Keratinocyte (primary cell): Measurements from ENCODE around the gene DSCAML1. TPM values are rescaled to one million over a fixed set of nuclear protein-coding genes. Genes with fewer than 3 reads are reported as not detected.

ENCODE experiments used
- DNase-seq: peaks from one replicate; pipeline ENCODE4 v3.0.0-alpha.2; 2011; ENCODE audit warnings: low read depth, missing footprints, low spot score
- FAIRE-seq: peaks from 2 replicates; lab custom pipeline; 2011; peaks lifted over from hg19 to GRCh38; lab: Jason Lieb, UNC
- H2AFZ ChIP-seq: 2 replicates; pipeline ENCODE4 v1.6.0; 2012; ENCODE audit warnings: low read length, control low read depth, inconsistent platforms; ENCODE audit not compliant: control insufficient read depth
- H3K27ac ChIP-seq: 2 replicates; pipeline ENCODE4 v1.5.1; 2011; ENCODE audit warnings: low read length; ENCODE audit not compliant: control insufficient read depth, insufficient read depth
- H3K27me3 ChIP-seq: 3 replicates; pipeline ENCODE4 v1.6.0; 2011; ENCODE audit warnings: low read length; ENCODE audit not compliant: control insufficient read depth, insufficient read depth; ENCODE audit errors: extremely low read depth
- H3K36me3 ChIP-seq, 2 experiments: 2 replicates in 1 of 2; 3 replicates in 1 of 2; pipeline ENCODE4 v1.5.1; 2011; ENCODE audit warnings: low read length in 2 of 2, mild to moderate bottlenecking in 1 of 2; ENCODE audit not compliant: control insufficient read depth in 2 of 2, insufficient read depth in 2 of 2; ENCODE audit errors: extremely low read depth in 1 of 2
- H3K4me1 ChIP-seq: 3 replicates; pipeline ENCODE4 v1.5.1; 2011; ENCODE audit warnings: low read length; ENCODE audit not compliant: control insufficient read depth, insufficient read depth; ENCODE audit errors: extremely low read depth
- H3K4me2 ChIP-seq: 3 replicates; pipeline ENCODE4 v1.6.0; 2011; ENCODE audit warnings: low read depth, low read length; ENCODE audit not compliant: control insufficient read depth, insufficient read depth; ENCODE audit errors: extremely low read depth
- H3K4me3 ChIP-seq, 3 experiments: fragments of 200-600 bp in 1 of 3; sonication (generic) in 1 of 3; 2 replicates in 2 of 3; 3 replicates in 1 of 3; pipeline ENCODE4 v1.5.1; 2011 to 2016; ENCODE audit warnings: low read length in 3 of 3, mild to moderate bottlenecking in 3 of 3, control low read depth in 2 of 3, inconsistent platforms in 1 of 3, low read depth in 1 of 3, mixed read lengths in 1 of 3, mixed run types in 1 of 3, moderate library complexity in 1 of 3; ENCODE audit not compliant: control insufficient read depth in 2 of 3, insufficient read depth in 2 of 3; ENCODE audit errors: extremely low read depth in 1 of 3
- H3K79me2 ChIP-seq: 2 replicates; pipeline ENCODE4 v1.6.0; 2012; ENCODE audit warnings: low read length; ENCODE audit not compliant: control insufficient read depth, insufficient read depth
- H3K9ac ChIP-seq: 3 replicates; pipeline ENCODE4 v1.6.0; 2011; ENCODE audit warnings: low read length; ENCODE audit not compliant: control insufficient read depth, insufficient read depth; ENCODE audit errors: extremely low read depth
- H3K9me1 ChIP-seq: 3 replicates; pipeline ENCODE4 v1.6.0; 2011; ENCODE audit warnings: low read length; ENCODE audit not compliant: control insufficient read depth, insufficient read depth; ENCODE audit errors: extremely low read depth
- H3K9me3 ChIP-seq: 2 replicates; pipeline ENCODE4 v1.5.1; 2012; ENCODE audit warnings: low read depth, low read length; ENCODE audit not compliant: control insufficient read depth
- H4K20me1 ChIP-seq: 3 replicates; pipeline ENCODE4 v1.6.0; 2011; ENCODE audit warnings: low read length; ENCODE audit not compliant: control insufficient read depth, insufficient read depth; ENCODE audit errors: extremely low read depth
- CTCF ChIP-seq, 3 experiments: IDR thresholded peaks in 1 of 3; conservative IDR thresholded peaks in 1 of 3; optimal IDR thresholded peaks in 1 of 3; 2 replicates in 2 of 3; 3 replicates in 1 of 3; pipeline versions ENCODE3 to v1.5.1; 2011; ENCODE audit warnings: low read length in 3 of 3, mild to moderate bottlenecking in 3 of 3, moderate library complexity in 2 of 3, control low read depth in 1 of 3, inconsistent platforms in 1 of 3; ENCODE audit not compliant: insufficient read depth in 2 of 3; ENCODE audit errors: extremely low read depth in 1 of 3
- EZH2 ChIP-seq: IDR thresholded peaks from one replicate; pipeline ENCODE4 v1.6.1; 2012; ENCODE audit warnings: inconsistent platforms, mild to moderate bottlenecking, low read length, moderate library complexity
- dilution Hi-C: fragments of 300-500 bp; cut with MboI; formaldehyde crosslinking; loops from one replicate; pipeline ENCODE4 v1.7.0; 2020; ENCODE audit warnings: low sequenced_read_pairs; ENCODE audit not compliant: extremely low pct_ligation_motif_present
- polyA plus RNA-seq, 5 experiments: library from polyadenylated mRNA; depleted of rRNA in 3 of 5; stranded (reverse) in 3 of 5; stranded (forward) in 1 of 5; unstranded in 1 of 5; fragments of >200 nt; gene quantifications; 1 replicate in 1 of 5; 2 replicates in 3 of 5; 3 replicates in 1 of 5; pipeline versions ENCODE4 v1.2.1 to v1.2.3, GENCODE V29; 2011 to 2012; ENCODE audit warnings: missing spikeins in 2 of 5, low read depth in 1 of 5, low replicate concordance in 1 of 5

Gene DSCAML1
- polyA plus RNA-seq, 1 donor (not counting 4 experiments of a cell fraction or from before 2014, with no cell fraction given) = not detected

DNA sequence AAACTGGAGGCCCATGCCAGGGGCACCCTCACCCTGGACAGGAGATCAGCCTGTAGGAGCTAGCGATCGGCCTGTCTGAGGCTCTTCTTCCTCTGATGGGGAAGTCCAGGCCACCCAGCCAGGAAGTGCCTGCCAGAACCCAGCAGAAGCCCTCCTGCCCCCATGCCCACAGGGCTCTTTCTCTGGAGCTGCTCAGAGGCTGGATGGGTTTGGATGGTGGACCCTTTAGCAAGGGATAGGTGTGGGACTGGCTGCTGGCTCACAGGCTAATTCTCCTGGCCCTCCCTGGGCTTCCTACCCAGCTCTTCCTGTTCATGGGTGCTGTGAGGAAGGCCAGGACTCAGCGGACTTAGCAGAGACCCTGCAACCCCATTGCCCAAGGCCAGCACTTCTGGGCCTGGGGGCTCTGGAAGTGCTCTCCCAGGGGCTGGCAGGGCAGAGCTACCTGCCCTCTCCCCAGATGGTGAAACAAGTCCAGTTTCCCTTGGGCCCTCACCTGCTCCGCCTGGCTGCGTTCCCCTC is 19.9 kb upstream of the DSCAML1 start:
- FAIRE-seq = no peak
- Histone ChIP-seq H2AFZ (no peak overlapping the region), H3K27ac (no peak overlapping the region), H3K27me3 (no peaks in the 10 kb centered on the region), H3K9ac (no peak overlapping the region), H3K79me2 (no peaks in the 10 kb centered on the region), H3K9me3 (no peaks in the 10 kb centered on the region), H3K9me1 (no peaks in the 10 kb centered on the region), H3K4me3 (no peak overlapping the region), H4K20me1 (no peaks in the 10 kb centered on the region), H3K4me2 (no peak overlapping the region), H3K4me1 (peaks cover 14% of the 10 kb centered on the region), H3K36me3 (no peaks in the 10 kb centered on the region)
- dilution Hi-C loops = loop anchor here (25.0 kb wide), 1 partner anchor 380 kb away; no protein-coding TSS in a partner anchor
- TF ChIP-seq CTCF (optimal IDR thresholded peaks at IDR 0.05 in 1 of 3, IDR thresholded peaks at IDR 0.05 in 1 of 3, conservative IDR thresholded peaks at IDR 0.05 in 1 of 3; ENCODE audit: extremely low read depth in 1 of 3, insufficient read depth in 2 of 3, low read length in 3 of 3) = no peak
- no peak for TF ChIP-seq EZH2
- DNase-seq = no peak

DNA sequence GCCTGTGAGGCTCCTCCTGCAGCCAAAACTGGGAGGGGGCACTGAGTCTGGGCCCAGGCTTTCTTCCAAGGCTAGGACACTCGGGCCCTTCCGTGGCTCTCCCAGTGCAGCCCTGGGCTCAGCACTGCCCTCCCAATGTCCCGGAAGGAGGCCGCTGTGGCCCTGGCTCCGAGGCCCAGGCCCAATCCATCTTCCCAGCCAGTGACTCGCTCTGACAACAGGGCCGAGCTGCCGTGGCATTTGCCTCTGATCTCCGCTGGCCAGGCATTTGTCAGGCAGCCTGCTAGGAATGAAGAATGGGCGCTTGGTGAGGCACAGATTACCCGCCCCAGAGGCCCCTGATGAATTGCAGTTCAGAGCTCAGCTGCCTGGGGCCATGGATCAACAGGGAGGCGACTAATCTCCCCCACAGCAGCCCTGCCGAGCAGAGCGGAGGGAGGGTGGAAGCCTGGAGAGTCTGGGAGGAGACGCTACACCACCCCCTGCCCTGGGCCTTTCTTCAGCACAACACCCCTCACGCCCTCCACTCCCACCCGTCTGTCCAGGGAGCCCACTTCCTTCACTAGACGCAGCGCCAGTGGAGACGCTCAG is 19.2 kb upstream of the DSCAML1 start:
- no peak overlapping the region for H3K27ac ChIP-seq
- H2AFZ ChIP-seq = no peak overlapping the region
- no peak overlapping the region for H3K4me2 ChIP-seq
- no peaks in the 10 kb centered on the region for H4K20me1 ChIP-seq
- no peak overlapping the region for H3K9ac ChIP-seq
- TF ChIP-seq EZH2 = no peak
- no peaks in the 10 kb centered on the region for H3K79me2 ChIP-seq
- H3K4me3 ChIP-seq = no peak overlapping the region
- H3K36me3 ChIP-seq = no peaks in the 10 kb centered on the region
- no peaks in the 10 kb centered on the region for H3K9me3 ChIP-seq
- DNase-seq = no peak
- peaks cover 14% of the 10 kb centered on the region for H3K4me1 ChIP-seq
- FAIRE-seq = no peak
- no peaks in the 10 kb centered on the region for H3K27me3 ChIP-seq
- dilution Hi-C loops = loop anchor here (25.0 kb wide), 1 partner anchor 379 kb away; no protein-coding TSS in a partner anchor
- no peaks in the 10 kb centered on the region for H3K9me1 ChIP-seq
